Neural cell (in vitro differentiated cells): Measurements from ENCODE around the gene CSH1. TPM values are rescaled to one million over a fixed set of nuclear protein-coding genes. Genes with fewer than 3 reads are reported as not detected.
"Not testable (repeated sequence)": the region's sequence is repeated elsewhere in the genome, so short reads cannot be mapped to it uniquely, and the experiment has no call there.

Experiments
- H2AFZ ChIP-seq: fragments of 200-600, 300-800 bp; sonication (generic), shearing (Covaris generic); 2 replicates; pipeline ENCODE4 v1.6.0; 2014; ENCODE audit warnings: low read depth, mild to moderate bottlenecking, antibody characterized with exemption, low read length, moderate library complexity
- H3F3A ChIP-seq: fragments of 200-600 bp; shearing (Covaris generic); 2 replicates; pipeline ENCODE4 v1.6.1; 2016; ENCODE audit warnings: mild to moderate bottlenecking, moderate library complexity, mixed read lengths, antibody characterized with exemption, low read length; ENCODE audit not compliant: insufficient read depth, poor library complexity, severe bottlenecking
- H3K27ac ChIP-seq: fragments of 200-600, 300-800 bp; sonication (generic), shearing (Covaris generic); 2 replicates; pipeline ENCODE4 v1.5.1; 2014; ENCODE audit warnings: mild to moderate bottlenecking, low read length, moderate library complexity
- H3K27me3 ChIP-seq: fragments of 300-800, 200-600 bp; sonication (generic), shearing (Covaris generic); 2 replicates; pipeline ENCODE4 v1.6.0; 2014; ENCODE audit warnings: mild to moderate bottlenecking, low read depth, low read length, moderate library complexity; ENCODE audit not compliant: insufficient read depth
- H3K36me3 ChIP-seq: fragments of 300-800, 200-600 bp; sonication (generic), shearing (Covaris generic); 2 replicates; pipeline ENCODE4 v1.5.1; 2014; ENCODE audit warnings: mild to moderate bottlenecking, antibody characterized with exemption, low read length, moderate library complexity; ENCODE audit not compliant: insufficient read depth
- H3K4me2 ChIP-seq: fragments of 300-800, 200-600 bp; sonication (generic), shearing (Covaris generic); 2 replicates; pipeline ENCODE4 v1.6.0; 2014; ENCODE audit warnings: mild to moderate bottlenecking, low read length
- H3K4me3 ChIP-seq: fragments of 300-800, 200-600 bp; sonication (generic), shearing (Covaris generic); 2 replicates; pipeline ENCODE4 v1.5.1; 2014; ENCODE audit warnings: mild to moderate bottlenecking, low read length, moderate library complexity
- H3K79me2 ChIP-seq: fragments of 200-600 bp; shearing (Covaris generic); replicated peaks from 2 replicates; pipeline ENCODE4 v1.6.0; 2014; ENCODE audit warnings: mild to moderate bottlenecking, low read length, moderate library complexity; ENCODE audit not compliant: insufficient read depth
- H3K9ac ChIP-seq: fragments of 300-800, 200-600 bp; sonication (generic), shearing (Covaris generic); 2 replicates; pipeline ENCODE4 v1.6.1; 2016; ENCODE audit warnings: mild to moderate bottlenecking, low read length, mixed read lengths
- H3K9me2 ChIP-seq: fragments of 200-600 bp; shearing (Covaris generic); 2 replicates; pipeline ENCODE4 v1.6.1; 2016; ENCODE audit warnings: mild to moderate bottlenecking, low read length, mixed read lengths; ENCODE audit not compliant: insufficient read depth
- H3K9me3 ChIP-seq: fragments of 200-600, 300-800 bp; sonication (generic), shearing (Covaris generic); 2 replicates; pipeline ENCODE4 v1.6.1; 2016; ENCODE audit warnings: mild to moderate bottlenecking, mixed run types, low read length, moderate library complexity, mixed read lengths
- H4K20me1 ChIP-seq: fragments of 200-600 bp; shearing (Covaris generic); 2 replicates; pipeline ENCODE4 v1.6.1; 2016; ENCODE audit warnings: mild to moderate bottlenecking, mixed run types; ENCODE audit not compliant: insufficient read depth
- EP300 ChIP-seq: fragments of 450-650 bp; conservative IDR thresholded peaks from 2 replicates; pipeline ENCODE4 v1.6.1; 2014; ENCODE audit warnings: antibody characterized with exemption, mild to moderate bottlenecking, moderate library complexity; ENCODE audit not compliant: poor library complexity, severe bottlenecking
- EZH2 ChIP-seq: fragments of 200-600, 300-800 bp; shearing (Covaris generic), sonication (generic); IDR thresholded peaks from 2 replicates; pipeline ENCODE4 v1.6.1; 2014; ENCODE audit warnings: antibody characterized with exemption, low read length, borderline replicate concordance, mild to moderate bottlenecking; ENCODE audit not compliant: insufficient read depth, poor library complexity, severe bottlenecking
- MXI1 ChIP-seq: fragments of 450-650 bp; conservative IDR thresholded peaks from 2 replicates; pipeline ENCODE4 v1.6.1; 2014; ENCODE audit warnings: antibody characterized with exemption, mild to moderate bottlenecking; ENCODE audit not compliant: poor library complexity, severe bottlenecking
- POLR2AphosphoS5 ChIP-seq: IDR thresholded peaks from 2 replicates; pipeline ENCODE4 v1.6.1; 2012
- RAD21 ChIP-seq: fragments of 450-650 bp; conservative IDR thresholded peaks from 2 replicates; pipeline ENCODE4 v1.6.1; 2014; ENCODE audit warnings: antibody characterized with exemption, mild to moderate bottlenecking, moderate library complexity
- SMC3 ChIP-seq: fragments of 450-650 bp; conservative IDR thresholded peaks from 2 replicates; pipeline ENCODE4 v1.6.1; 2014; ENCODE audit warnings: antibody characterized with exemption, mild to moderate bottlenecking, moderate library complexity; ENCODE audit not compliant: poor library complexity
- TAF1 ChIP-seq: IDR thresholded peaks from 2 replicates; pipeline ENCODE4 v1.6.1; 2012; ENCODE audit warnings: low read depth
- polyA plus RNA-seq: library from polyadenylated mRNA; depleted of rRNA; stranded (reverse); fragments of >200 nt; gene quantifications from 2 replicates; pipeline ENCODE4 v1.2.3, GENCODE V29; 2014
- TF ChIP-seq, protein P1 (sequence below): fragments of 450-650 bp; IDR thresholded peaks from 2 replicates; pipeline ENCODE4 v1.5.1; 2014; ENCODE audit warnings: antibody characterized with exemption, mild to moderate bottlenecking, moderate library complexity; ENCODE audit not compliant: poor library complexity, severe bottlenecking
- TF ChIP-seq, protein P2 (sequence below): IDR thresholded peaks from 2 replicates; pipeline ENCODE4 v1.6.1; 2012; ENCODE audit warnings: borderline replicate concordance

CSH1 gene
- polyA plus RNA-seq, 1 donor from 2014 or later = not detected

DNA sequence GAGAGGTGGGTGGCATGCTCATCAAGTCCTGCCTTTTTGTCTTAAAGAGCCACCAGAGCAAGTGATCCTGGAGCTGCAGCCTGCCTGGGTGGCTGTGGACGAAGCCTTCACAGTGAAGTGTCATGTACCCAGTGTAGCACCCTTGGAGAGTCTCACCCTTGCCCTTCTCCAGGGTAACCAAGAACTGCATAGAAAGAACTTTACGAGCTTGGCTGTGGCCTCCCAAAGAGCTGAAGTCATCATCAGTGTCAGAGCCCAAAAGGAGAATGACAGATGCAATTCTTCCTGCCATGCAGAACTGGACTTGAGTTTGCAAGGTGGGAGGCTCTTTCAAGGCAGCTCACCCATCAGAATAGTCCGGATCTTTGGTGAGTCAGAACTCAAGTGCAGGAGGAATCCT, 37.1 kb downstream of the CSH1 start:
- Histone ChIP-seq H3K36me3 (no peaks in the 10 kb centered on the region), H3K9me3 (no peaks in the 10 kb centered on the region), H3K79me2 (no peaks in the 10 kb centered on the region), H3K9me2 (no peaks in the 10 kb centered on the region), H4K20me1 (no peaks in the 10 kb centered on the region), H3K27ac (no peak overlapping the region), H3K9ac (no peak overlapping the region), H2AFZ (no peak overlapping the region), H3F3A (no peaks in the 10 kb centered on the region), H3K4me3 (no peak overlapping the region), H3K4me2 (no peak overlapping the region), H3K27me3 (no peaks in the 10 kb centered on the region)
- no peak for TF ChIP-seq SMC3
- TF ChIP-seq, protein P1, sequence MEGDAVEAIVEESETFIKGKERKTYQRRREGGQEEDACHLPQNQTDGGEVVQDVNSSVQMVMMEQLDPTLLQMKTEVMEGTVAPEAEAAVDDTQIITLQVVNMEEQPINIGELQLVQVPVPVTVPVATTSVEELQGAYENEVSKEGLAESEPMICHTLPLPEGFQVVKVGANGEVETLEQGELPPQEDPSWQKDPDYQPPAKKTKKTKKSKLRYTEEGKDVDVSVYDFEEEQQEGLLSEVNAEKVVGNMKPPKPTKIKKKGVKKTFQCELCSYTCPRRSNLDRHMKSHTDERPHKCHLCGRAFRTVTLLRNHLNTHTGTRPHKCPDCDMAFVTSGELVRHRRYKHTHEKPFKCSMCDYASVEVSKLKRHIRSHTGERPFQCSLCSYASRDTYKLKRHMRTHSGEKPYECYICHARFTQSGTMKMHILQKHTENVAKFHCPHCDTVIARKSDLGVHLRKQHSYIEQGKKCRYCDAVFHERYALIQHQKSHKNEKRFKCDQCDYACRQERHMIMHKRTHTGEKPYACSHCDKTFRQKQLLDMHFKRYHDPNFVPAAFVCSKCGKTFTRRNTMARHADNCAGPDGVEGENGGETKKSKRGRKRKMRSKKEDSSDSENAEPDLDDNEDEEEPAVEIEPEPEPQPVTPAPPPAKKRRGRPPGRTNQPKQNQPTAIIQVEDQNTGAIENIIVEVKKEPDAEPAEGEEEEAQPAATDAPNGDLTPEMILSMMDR = no peak
- TF ChIP-seq EP300 = no peak
- no peak for TF ChIP-seq MXI1
- TF ChIP-seq TAF1 = no peak
- TF ChIP-seq POLR2AphosphoS5 = no peak
- no peak for TF ChIP-seq EZH2
- TF ChIP-seq, protein P2, sequence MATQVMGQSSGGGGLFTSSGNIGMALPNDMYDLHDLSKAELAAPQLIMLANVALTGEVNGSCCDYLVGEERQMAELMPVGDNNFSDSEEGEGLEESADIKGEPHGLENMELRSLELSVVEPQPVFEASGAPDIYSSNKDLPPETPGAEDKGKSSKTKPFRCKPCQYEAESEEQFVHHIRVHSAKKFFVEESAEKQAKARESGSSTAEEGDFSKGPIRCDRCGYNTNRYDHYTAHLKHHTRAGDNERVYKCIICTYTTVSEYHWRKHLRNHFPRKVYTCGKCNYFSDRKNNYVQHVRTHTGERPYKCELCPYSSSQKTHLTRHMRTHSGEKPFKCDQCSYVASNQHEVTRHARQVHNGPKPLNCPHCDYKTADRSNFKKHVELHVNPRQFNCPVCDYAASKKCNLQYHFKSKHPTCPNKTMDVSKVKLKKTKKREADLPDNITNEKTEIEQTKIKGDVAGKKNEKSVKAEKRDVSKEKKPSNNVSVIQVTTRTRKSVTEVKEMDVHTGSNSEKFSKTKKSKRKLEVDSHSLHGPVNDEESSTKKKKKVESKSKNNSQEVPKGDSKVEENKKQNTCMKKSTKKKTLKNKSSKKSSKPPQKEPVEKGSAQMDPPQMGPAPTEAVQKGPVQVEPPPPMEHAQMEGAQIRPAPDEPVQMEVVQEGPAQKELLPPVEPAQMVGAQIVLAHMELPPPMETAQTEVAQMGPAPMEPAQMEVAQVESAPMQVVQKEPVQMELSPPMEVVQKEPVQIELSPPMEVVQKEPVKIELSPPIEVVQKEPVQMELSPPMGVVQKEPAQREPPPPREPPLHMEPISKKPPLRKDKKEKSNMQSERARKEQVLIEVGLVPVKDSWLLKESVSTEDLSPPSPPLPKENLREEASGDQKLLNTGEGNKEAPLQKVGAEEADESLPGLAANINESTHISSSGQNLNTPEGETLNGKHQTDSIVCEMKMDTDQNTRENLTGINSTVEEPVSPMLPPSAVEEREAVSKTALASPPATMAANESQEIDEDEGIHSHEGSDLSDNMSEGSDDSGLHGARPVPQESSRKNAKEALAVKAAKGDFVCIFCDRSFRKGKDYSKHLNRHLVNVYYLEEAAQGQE = no peak
- no peak for TF ChIP-seq RAD21

DNA sequence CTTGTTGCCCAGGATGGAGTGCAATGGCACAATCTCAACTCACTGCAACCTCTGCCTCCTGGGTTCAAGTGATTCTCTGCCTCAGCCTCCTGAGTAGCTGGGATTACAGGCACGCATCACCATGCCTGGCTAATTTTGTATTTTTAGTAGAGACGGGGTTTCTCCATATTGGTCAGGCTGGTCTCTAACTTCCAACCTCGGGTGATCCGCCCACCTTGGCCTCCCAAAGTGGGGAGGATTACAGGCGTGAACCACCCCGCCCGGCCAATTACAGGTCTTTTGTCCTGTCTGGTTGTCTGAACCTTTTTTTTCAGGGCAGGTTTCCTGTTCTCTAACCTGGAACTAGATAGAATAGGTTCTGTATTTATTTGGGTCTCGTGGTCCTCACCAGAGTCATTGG, 39.9 kb downstream of the CSH1 start:
- not testable (repeated sequence) for H3K36me3 ChIP-seq, H3F3A ChIP-seq, H3K79me2 ChIP-seq, H3K9me2 ChIP-seq, H3K27ac ChIP-seq, H3K4me3 ChIP-seq, H4K20me1 ChIP-seq, H3K9ac ChIP-seq, H3K4me2 ChIP-seq, H3K9me3 ChIP-seq, H2AFZ ChIP-seq, H3K27me3 ChIP-seq

DNA sequence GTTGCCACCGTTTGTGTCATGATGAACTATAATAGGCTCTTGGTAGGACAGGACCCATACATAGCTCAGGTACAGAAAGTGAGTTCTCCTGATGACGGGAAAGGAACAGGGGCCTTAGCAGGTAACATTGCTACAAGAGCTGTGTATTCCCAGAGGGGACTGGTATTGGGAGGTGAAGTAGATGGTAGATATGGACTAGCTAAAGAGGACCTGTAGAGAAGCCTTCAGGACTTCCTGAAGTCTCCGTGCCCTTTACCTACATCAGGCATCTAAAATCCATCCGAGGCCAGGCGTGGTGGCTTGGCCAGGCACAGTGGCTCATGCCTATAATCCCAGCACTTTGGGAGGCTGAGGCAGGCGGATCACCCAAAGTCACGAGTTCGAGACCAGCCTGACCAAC, 41.2 kb downstream of the CSH1 start:
- Histone ChIP-seq H3K9ac (no peak overlapping the region), H3K36me3 (no peaks in the 10 kb centered on the region), H3K79me2 (no peaks in the 10 kb centered on the region), H3K4me3 (no peak overlapping the region), H3K9me3 (no peaks in the 10 kb centered on the region), H4K20me1 (no peaks in the 10 kb centered on the region), H3K4me2 (no peak overlapping the region), H2AFZ (no peak overlapping the region), H3K27ac (no peak overlapping the region), H3K27me3 (no peaks in the 10 kb centered on the region), H3K9me2 (no peaks in the 10 kb centered on the region), H3F3A (no peaks in the 10 kb centered on the region)
- TF ChIP-seq MXI1 (no peak), TAF1 (no peak), SMC3 (no peak), EZH2 (no peak), EP300 (no peak), RAD21 (no peak), POLR2AphosphoS5 (no peak)
- TF ChIP-seq, protein P2 = no peak
- TF ChIP-seq, protein P1 = no peak
